Hippocampal formation (tissue), 2 donors: ENCODE data around the gene ZER1.
"Not testable (repeated sequence)": the region's sequence is repeated elsewhere in the genome, so short reads cannot be mapped to it uniquely, and the experiment has no call there.

Source experiments
- DNase-seq, 2 donors: peaks; one replicate each; lab custom pipeline; 2025; lab: John Stamatoyannopoulos, UW

ZER1 gene

GRCh38 chr9:128715436-128715750, 56.3 kb downstream of the ZER1 start:
- no peak for DNase-seq

DNA sequence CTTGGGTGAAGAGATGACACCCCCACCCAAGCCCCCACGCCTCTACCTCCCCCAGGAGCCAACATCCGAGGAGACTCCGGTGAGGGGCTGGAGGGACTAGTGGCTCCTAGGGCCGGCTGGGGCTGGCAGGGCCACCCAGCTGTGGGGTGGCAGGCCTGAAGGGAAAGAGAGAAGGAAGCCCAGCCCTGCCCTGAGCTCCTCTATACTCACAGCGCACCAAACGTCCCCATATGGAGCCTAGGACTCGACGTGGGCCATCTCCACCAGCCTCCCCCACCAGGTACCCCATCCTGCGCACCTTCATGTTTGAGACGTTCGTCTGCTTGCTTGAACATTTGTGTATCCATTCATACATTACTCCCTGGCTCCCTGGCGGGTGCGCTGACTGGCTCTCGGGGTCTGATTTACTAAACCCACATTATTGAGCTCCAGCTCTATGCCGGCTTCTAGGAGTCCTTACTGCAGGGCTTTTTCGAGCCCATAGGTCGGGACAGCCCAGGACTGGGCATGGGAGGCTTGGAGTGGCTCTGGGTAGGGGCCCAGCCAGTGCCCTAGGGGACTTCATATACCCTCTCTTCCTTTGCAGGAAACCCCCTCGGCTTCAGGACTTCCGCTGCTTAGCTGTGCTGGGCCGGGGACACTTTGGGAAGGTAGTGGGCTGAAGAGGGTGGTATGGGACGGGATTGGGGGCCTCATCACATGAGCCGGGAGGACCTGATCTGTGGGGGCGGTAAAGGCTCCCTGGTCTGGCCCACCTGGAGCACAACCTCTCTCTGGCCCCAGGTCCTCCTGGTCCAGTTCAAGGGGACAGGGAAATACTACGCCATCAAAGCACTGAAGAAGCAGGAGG, 56.9 kb downstream of the ZER1 start:
- no peak for DNase-seq

GRCh38 chr9:128713941-128714573, 57.7 kb downstream of the ZER1 start:
- no peak for DNase-seq

- DNase-seq, result no peak
These were observed 58.3 kb downstream of the ZER1 start for GRCh38 chr9:128713411-128713780.

- no peak for DNase-seq
These were observed 59.0 kb downstream of the ZER1 start for GRCh38 chr9:128712451-128713410.

GRCh38 chr9:128707446-128707845, 64.3 kb downstream of the ZER1 start:
- DNase-seq, result no peak

GRCh38 chr9:128706671-128707381, 64.9 kb downstream of the ZER1 start:
- no peak for DNase-seq

GRCh38 chr9:128706045-128706444, 65.7 kb downstream of the ZER1 start:
- no peak for DNase-seq

DNA sequence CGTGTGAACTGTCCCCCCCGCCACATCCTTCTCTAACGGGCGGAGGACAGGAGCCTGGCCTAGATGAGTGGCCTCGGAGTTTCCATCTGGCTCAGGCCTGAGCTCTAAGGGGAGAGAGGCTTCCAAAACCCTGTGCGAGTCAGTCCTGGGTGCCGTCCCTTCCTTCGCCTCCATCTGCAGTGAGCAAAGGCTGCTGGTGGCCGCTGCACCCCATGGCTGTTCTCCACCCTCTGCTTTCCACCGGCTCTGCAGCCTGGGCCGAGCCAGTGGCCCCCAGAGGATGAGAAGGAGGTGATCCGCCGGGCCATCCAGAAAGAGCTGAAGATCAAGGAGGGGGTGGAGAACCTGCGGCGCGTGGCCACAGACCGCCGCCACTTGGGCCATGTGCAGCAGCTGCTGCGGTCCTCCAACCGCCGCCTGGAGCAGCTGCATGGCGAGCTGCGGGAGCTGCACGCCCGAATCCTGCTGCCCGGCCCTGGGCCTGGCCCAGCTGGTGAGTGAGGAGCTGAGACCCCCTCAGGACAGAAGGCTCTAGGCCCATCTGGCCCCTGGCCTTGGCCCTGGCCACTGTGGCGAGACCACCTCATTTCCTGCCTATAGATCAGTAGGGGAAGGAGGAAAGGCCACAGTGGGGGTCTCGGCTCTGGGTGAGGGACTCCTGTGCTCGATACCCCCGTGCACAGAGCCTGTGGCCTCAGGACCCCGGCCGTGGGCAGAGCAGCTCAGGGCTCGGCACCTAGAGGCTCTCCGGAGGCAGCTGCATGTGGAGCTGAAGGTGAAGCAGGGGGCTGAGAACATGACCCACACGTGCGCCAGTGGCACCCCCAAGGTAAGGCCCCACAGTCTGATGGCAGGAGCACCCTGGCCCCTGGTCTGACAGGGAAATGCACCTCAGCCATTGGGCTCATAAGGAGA, 66.4 kb downstream of the ZER1 start:
- DNase-seq, result no peak

GRCh38 chr9:128704356-128704670, 67.4 kb downstream of the ZER1 start:
- no peak for DNase-seq

DNA sequence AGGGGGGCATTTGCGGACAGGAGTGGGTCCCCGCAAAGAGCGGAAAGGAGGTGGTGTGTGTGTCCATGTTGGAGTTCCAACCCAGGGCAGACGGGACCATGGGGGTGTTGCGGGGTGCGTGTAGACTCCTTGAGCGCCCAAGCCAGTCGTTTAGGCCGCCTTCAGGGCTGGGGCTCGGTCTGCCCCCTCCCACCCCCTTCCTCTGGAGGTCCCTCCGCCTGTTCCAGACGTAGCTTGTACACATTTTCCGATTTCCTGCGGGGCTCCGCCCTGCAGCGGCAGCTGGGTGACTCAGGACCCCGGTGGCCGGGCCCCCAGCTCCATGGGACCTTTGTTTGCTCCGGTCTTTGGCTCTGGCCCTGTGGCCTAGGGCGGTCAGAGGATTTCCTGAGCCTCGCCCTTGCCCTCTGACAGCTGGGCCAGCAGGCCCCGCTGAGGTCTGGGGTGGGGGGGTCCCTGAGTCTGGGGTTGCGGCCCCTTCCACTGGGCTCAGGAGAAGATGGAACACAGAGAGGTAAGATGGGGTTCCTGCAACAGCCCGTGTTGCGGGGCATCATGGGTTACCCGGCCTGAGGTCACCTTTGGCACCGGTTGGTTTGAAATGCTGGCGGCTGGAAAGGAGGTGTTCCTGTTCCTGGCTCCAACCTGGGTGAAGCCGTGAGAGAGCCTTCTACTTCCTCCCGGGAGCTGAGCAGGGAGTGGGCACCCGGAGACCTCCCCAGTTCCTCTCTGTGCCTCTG, 67.9 kb downstream of the ZER1 start:
- DNase-seq, result no peak

DNA sequence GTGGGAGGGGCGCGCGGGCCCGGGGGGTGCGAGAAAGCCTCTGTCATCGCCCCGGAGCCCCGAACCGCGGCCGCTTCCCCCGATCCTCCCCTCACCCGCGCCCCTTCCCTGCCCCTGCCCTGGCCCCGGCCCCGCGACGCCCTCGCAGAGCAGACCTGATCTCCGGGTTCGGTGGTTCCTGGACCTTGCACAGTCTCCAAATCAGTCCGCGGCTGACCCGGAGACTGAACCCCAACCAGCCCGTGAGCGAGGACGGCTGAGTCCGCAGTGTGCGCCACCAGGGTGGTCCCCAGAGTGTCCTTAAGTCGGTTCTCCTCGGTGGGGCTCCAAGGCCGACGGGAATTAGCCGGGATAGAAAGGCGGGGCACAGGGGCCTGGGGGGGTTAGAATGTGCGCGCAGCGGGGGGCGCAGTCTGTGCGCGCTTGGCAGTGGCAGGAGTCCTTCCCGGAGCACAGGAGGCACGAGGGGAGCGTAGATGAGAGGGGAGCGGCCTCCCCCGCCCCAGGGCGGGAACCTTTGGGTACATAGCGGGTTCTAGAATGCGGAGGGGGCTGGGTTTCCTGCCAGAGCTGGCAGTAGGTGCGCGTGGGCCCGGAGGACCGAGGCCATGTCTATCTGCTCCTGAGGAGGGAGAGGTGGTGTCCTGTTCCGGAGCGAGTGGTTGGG, 68.6 kb downstream of the ZER1 start:
- no peak for DNase-seq

GRCh38 chr9:128702445-128702948, 69.2 kb downstream of the ZER1 start, which contains the start of gene PKN3:
Gene PKN3 (plus strand): TSS chr9:128702503. CDS start chr9:128702916, 413 bp downstream.
- DNase-seq, result peak; percentile 14 to 66

DNA sequence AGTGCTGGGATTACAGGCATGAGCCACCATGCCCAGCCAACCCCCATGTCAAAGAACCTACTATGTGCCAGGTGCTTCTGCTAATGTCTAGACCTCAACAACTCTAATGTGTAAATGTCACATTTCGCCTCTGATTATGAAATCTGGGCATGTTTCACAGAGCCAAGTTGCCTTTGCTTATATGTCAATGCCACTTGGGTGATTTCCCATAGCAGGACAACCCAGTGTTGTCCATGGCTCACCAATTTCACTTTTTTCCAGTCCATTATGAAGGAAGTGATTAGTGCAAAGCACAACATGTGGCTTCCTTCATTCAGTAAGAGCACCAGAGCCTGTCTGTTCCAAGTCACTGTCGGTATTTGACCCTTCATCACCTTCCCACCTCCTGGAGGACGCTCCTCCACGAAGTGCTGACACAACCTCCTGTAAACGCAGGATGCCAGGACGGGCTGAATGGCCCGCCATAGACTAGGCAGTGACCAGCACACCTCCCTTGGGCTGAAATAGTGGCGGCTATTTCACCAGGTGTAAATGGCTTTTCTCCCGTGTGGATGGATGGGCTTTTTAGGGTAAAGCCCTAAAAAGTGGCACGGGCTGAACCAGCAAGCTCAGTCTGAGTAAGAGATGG, 70.4 kb downstream of the ZER1 start:
- no peak for DNase-seq

- DNase-seq, result not testable (repeated sequence)
These were observed 72.5 kb downstream of the ZER1 start for GRCh38 chr9:128699096-128699795.

DNA sequence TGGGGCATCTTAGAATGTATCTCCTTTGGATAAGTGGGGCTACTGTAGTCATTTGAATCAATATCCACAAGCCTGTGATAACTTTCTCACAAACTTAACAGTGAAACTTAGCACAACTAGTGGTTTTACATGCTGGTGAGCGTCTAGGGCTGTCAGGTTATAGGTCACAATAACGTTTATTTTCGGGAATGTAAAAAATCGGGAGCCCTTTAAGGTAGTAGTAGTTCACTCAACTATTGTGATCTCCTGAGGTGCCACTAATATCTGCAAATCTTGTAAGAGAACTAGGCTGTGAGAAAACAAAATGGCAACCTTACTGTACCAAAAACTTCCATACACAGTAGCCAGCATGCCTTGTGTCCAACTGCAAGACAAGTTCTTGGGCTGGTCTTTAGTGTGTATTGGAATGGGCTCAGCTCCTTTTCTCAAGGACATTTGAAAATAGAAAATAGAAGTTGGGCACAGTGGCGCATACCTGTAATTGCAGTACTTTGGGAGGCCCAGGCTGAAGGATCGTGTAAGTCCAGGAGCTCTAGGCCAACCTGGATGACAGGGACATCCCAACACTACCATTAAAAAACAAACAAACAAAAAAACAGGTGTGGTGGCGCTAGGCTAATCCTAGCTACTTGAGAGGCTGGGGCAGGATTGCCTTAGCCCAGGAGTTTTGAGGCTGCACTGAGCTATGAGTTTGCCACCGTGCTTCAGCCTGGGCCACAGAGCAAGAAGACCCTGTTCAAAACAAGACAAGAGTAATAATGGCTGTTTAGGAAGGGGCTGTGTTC, 74.6 kb downstream of the ZER1 start:
- DNase-seq, result no peak

GRCh38 chr9:128694344-128694743, 77.4 kb downstream of the ZER1 start:
- no peak for DNase-seq
